ENCODE measurements around the gene TBX4. TPM values are rescaled to one million over a fixed set of nuclear protein-coding genes. Genes with fewer than 3 reads are reported as not detected.

TBX4 gene
- total RNA-seq, 1 experiment from 2014 or later = not detected

DNA sequence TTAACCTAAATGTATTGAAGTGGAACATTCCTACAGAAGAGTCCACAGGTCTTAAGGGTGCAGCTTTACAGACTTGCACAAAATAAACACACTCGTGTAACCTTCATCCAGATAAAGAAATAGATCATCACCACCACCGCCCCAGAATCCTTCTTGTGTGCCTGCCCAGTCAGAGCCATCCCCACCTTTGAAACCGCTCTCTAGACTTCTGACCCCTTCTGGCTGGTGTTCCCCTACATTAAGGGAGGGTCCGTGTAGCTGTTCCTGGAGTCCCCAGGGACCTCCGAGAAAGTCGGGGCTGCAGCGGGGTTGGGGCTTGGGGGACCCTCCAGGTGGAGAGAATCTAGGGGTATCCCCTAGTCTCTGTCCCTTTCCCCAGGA, 9.4 kb downstream of the TBX4 start:
- H2AK5ac ChIP-seq (ENCODE audit: insufficient read length, low read length) = no peak overlapping the region
- H4K91ac ChIP-seq (ENCODE audit: insufficient read length, low read depth, low read length) = no peak overlapping the region
- H3K27ac ChIP-seq (ENCODE audit: insufficient read length, low read depth, low read length) = no peak overlapping the region
- no peak overlapping the region for H2BK5ac ChIP-seq (ENCODE audit: insufficient read length, low read length)
- peaks cover 83% of the 10 kb centered on the region for H3K27me3 ChIP-seq (ENCODE audit: insufficient read depth, low read length)
- H3K4me2 ChIP-seq (ENCODE audit: insufficient read depth, insufficient read length, low read length) = peak overlapping the region; percentile 48
- H3K9me3 Mint-ChIP-seq = peaks cover 4 to 5% of the 10 kb centered on the region in 2 experiments
- peak overlapping the region; percentile 50 to 77; a peak in 4 of 5 replicates for H3K4me3 Mint-ChIP-seq
- H2AFZ ChIP-seq (ENCODE audit: low read length) = no peak overlapping the region
- H3K27me3 Mint-ChIP-seq (ENCODE audit: low read depth) = peaks cover 100% of the 10 kb centered on the region
- peaks cover 2% of the 10 kb centered on the region for H4K20me1 ChIP-seq (ENCODE audit: control insufficient read depth, insufficient read depth, insufficient read length)
- H2BK120ac ChIP-seq (ENCODE audit: low read depth, low read length, poor library complexity, severe bottlenecking) = no peak overlapping the region
- H2BK12ac ChIP-seq (ENCODE audit: insufficient read length, low read depth, low read length) = no peak overlapping the region
- no peaks in the 10 kb centered on the region for H3K79me1 ChIP-seq (ENCODE audit: insufficient read depth, low read depth, low read length, poor library complexity, severe bottlenecking)
- no peak overlapping the region for H3K23ac ChIP-seq (ENCODE audit: insufficient read length, low read depth, low read length)
- H3K9ac ChIP-seq (ENCODE audit: extremely low read depth, insufficient read length, low read length) = no peak overlapping the region
- H4K8ac ChIP-seq (replicated peaks; ENCODE audit: insufficient read length, low read depth, low read length) = no peak overlapping the region
- peak; percentile 50 for DNase-seq
- TF ChIP-seq, protein P1, sequence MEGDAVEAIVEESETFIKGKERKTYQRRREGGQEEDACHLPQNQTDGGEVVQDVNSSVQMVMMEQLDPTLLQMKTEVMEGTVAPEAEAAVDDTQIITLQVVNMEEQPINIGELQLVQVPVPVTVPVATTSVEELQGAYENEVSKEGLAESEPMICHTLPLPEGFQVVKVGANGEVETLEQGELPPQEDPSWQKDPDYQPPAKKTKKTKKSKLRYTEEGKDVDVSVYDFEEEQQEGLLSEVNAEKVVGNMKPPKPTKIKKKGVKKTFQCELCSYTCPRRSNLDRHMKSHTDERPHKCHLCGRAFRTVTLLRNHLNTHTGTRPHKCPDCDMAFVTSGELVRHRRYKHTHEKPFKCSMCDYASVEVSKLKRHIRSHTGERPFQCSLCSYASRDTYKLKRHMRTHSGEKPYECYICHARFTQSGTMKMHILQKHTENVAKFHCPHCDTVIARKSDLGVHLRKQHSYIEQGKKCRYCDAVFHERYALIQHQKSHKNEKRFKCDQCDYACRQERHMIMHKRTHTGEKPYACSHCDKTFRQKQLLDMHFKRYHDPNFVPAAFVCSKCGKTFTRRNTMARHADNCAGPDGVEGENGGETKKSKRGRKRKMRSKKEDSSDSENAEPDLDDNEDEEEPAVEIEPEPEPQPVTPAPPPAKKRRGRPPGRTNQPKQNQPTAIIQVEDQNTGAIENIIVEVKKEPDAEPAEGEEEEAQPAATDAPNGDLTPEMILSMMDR (conservative IDR thresholded peaks at IDR 0.05) = 0 out of 3 replicates have a peak, but pooled peaks have one; percentile 13
- H3K4ac ChIP-seq (ENCODE audit: low read depth, low read length) = no peak overlapping the region
- no peak overlapping the region for H2BK20ac ChIP-seq (ENCODE audit: low read depth, low read length, poor library complexity, severe bottlenecking)
- H4K5ac ChIP-seq (ENCODE audit: insufficient read length, low read depth, low read length) = no peak overlapping the region
- WGBS (ENCODE audit: extremely low coverage, insufficient read length, low lambda C conversion rate) = no CpG with 5 or more reads among the region's 7 CpGs
- H2BK15ac ChIP-seq (ENCODE audit: low read depth, low read length) = no peak overlapping the region
- no peak overlapping the region for H3T11ph ChIP-seq (ENCODE audit: low read length)
- H3K14ac ChIP-seq (ENCODE audit: insufficient read depth, low read length) = no peak overlapping the region
- no peaks in the 10 kb centered on the region; the same call in 1 of the 2 replicates for H3K4me1 ChIP-seq (ENCODE audit: insufficient read depth, low read length)
- no peak overlapping the region for H3K18ac ChIP-seq (ENCODE audit: insufficient read length, low read depth, low read length)
- no peaks in the 10 kb centered on the region for H3K79me2 ChIP-seq (ENCODE audit: insufficient read depth, low read length)
- H3K23me2 ChIP-seq (ENCODE audit: insufficient read length, low read depth, low read length, poor library complexity, severe bottlenecking) = no peaks in the 10 kb centered on the region
- H3K36me3 Mint-ChIP-seq (ENCODE audit: insufficient read depth in 1 of 3, low read depth in 3 of 3) = peaks cover 0 to 1% (median 0%) of the 10 kb centered on the region in 3 experiments; a peak in 2 of 7 replicates
- H3K4me1 Mint-ChIP-seq = peaks cover 27 to 46% of the 10 kb centered on the region in 2 experiments
- H3K27ac Mint-ChIP-seq = no peak overlapping the region
- H3K9me3 ChIP-seq (ENCODE audit: control insufficient read depth, low read depth, low read length) = no peaks in the 10 kb centered on the region
- no peak overlapping the region for H3K56ac ChIP-seq (ENCODE audit: insufficient read length, low read depth, low read length)

All from H9 (cell line).